ENCODE measurements around the gene THAP4.
"Not testable (repeated sequence)": the region's sequence is repeated elsewhere in the genome, so short reads cannot be mapped to it uniquely, and the experiment has no call there.

The THAP4 gene

DNA sequence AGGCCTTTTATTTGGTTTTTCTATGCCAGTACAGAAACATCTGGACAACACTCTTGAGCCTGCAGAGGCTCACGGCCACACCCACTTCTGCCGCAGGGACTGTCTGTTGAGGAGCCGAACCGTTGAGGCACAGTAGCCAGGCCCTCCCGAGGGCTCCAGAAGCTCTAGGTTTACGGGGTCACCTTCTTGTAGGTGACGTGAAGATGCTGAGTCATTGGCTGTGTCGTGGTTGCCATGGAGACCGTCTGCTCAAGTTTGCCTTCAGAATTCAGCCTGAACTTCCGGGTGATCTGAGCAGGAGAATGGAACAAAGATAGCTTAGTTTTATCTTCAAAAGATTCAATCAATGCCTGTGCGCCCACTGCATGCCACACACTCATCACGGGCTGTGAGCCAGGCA is 52.5 kb downstream of the THAP4 start:
- peak; percentile 53 for DNase-seq (ENCODE audit: low read depth)

DNA sequence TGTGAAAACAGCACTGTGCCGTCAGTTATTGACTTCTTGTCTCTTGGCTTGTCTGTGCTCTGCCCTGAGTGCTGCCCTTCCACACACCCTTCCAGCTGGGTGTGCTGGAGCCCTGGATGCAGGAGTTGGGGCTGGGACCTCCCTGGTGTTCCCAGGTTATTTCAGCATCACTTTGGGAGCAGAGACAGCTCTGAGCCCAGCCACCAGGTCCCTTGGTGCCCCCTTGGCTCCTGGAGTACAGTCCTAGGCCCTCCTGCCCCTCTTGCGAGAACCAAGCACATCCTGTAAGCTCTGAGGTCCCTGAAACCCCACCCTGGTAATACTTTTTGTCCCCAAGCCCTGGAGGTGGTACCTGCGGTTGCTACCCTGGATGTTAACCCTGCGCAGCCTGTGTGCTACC is 54.2 kb downstream of the THAP4 start:
- DNase-seq (ENCODE audit: low read depth) = no peak

DNA sequence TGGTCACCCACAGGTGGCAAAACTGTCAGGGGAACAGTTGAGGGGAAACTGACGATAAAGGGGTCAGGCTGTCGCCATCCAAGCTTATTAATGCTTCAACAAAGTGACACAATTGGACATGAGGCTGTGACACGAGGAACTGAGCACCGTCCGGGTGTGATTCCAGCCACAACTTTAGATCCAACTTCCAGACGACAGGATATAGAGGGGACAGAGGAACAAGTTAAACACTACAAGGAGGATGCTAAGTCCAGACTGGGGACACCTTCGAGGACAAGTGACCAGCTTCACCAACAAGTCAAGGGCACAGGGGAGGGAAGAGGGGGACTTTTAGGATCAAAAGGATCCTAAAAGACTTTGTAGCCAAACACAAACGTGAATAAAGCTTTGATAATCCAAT is 54.6 kb downstream of the THAP4 start:
- no peak for DNase-seq (ENCODE audit: low read depth)

DNA sequence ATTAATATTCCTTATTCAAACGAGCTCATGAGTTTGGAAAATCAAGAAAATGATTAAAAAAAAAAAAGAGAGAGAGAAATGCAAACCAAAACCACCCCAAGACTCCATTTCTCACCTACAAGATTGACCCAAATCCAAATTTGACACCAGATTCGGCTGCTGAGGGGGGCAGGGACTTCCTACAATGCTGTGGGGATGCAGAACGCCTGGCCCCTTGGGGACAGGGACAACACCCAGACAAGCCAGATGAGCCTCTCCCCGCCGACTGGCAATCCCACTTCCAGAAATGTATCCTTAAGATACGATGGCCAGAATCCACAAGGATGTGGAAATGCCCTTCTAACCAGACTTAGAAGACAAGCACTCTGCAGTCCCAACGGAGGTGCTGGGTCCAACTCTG is 57.7 kb downstream of the THAP4 start:
- no peak for DNase-seq (ENCODE audit: low read depth)

GRCh38 chr2:241577413-241578122 is 59.4 kb downstream of the THAP4 start:
- DNase-seq (ENCODE audit: low read depth) = peak; percentile 60

DNA sequence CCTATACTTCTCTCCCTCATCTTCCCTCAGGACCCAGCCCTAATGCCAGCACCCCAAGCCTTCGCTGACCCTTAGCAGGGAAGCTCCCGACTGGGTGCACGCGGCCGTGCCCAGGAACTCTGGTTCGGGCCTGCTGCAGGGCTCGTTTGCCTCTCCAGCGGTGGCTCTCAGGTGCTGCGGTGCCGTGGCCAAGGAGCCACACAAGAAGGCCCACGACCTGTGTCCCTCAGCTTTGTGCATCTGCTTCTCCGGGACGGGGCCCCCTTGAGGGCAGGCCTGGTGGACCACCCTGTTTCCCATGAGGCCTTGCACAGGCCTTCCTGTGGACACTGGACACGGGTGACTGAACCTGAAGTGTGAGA is 60.7 kb downstream of the THAP4 start:
- DNase-seq (ENCODE audit: low read depth) = no peak

DNA sequence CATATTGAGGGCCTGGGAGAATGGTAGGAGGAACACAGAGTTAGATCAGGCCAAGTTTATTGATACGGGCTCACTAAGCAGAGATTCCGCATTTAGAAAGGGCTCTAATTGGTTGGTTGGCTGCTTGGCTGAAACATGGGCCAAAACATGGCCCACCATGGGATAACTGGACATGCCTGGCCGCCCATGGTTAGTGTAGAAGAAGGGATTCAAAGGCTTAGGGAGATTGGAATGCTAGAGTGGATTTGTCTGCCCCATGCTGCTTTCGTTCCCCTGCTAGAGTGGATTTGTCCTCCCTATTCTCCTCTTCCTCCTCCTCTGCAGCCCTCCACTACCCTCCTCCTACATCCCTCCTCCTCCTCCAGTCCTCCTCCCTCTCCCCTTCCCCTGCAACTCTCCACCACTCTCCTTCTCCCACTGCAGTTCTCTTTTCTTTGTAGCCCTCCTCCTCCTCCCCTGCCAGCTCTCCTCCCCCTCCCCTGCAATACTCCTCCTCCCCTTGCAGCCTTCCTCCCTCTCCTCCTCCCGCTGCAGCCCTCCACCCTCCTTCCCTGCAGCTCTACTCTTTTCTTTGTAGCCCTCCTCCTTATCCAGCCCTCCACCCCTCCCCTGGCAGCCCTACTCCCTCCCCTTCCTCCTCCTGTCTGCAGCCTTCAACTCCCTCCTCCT is 61.2 kb downstream of the THAP4 start:
- DNase-seq (ENCODE audit: low read depth) = no peak

- DNase-seq (ENCODE audit: low read depth) = no peak
Measured at GRCh38 chr2:241574911-241575623, 61.9 kb downstream of the THAP4 start.

DNA sequence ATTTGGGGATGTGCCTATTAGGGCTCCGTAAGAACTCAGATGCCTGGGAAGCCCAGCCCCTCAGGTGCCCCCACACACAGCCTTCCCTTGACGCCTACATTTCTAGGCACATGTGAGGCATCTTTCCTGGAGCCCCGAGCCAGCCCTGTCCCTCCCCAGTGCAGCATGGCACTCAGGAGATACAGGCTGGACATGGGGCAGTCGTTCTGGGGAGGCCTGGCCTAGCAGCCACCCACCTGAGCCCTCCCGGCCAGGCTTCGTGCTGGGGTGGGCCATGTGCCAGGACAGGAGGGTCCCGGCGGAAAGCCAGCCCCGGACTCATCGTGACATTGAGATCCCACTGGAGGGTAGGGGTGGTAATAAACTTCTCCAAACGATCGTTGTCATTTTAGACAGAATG is 63.2 kb downstream of the THAP4 start:
- no peak for DNase-seq (ENCODE audit: low read depth)

GRCh38 chr2:241572915-241573651 is 63.9 kb downstream of the THAP4 start:
- not testable (repeated sequence) for DNase-seq (ENCODE audit: low read depth)

DNA sequence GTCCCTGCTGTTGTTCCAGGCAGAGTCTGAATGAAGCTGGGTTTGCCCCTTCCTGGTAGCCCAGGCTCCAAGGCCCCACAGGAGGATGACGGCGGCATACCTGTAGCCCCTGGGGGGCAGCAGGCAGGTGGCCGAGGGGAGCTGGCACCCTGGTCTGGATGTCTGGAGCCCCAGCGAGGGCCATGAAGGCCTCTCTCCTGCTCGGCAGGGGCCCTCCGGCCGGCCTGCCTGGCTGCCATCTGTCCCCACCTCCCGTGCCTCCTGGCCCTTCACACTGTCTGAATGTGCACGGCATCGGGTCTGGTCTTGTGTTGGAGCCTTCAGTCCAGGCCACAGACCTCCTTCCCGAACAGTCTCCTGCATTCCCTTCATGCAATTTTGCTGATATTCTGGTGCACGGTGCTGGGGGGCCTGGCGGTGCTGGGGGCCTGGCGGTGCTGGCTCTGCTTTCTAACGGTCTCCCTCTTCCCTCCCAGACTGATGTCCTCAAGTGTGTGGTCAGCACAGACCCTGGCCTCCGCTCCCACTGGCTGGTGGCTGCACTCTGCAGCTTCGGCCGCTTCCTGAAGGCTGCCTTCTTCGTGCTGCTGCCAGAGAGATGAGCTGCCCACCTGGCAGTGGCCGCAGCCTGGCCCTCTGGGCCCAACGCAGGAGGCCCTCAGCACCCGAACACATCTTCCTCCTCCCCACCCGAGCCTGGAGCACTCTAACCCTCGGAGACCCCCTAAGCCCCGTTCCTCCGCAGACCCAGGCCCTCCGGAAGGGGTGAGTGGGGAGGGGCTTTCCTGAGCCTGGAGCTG is 64.9 kb downstream of the THAP4 start:
- DNase-seq (ENCODE audit: low read depth) = no peak

- no peak for DNase-seq (ENCODE audit: low read depth)
Measured at GRCh38 chr2:241570961-241571581, 65.9 kb downstream of the THAP4 start.

DNA sequence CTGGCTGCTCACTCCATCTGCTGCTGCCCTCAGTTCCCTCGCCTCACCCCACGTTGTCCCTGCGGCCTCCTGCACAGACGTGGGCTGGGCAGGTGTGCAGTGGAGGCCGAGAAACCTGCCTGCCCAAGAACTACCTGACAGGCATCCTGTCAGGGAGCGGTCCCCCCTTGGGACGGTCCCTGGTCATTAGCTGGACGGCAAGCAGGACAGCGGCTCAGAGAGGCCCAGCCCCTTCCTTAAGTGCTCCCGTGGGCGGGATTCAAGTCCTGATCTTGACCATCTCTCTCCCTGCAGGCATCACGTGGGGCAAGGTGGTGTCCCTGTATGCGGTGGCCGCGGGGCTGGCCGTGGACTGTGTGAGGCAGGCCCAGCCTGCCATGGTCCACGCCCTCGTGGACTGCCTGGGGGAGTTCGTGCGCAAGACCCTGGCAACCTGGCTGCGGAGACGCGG is 67.1 kb downstream of the THAP4 start:
- no peak for DNase-seq (ENCODE audit: low read depth)

- DNase-seq (ENCODE audit: low read depth) = no peak
Measured at GRCh38 chr2:241568726-241569125, 68.2 kb downstream of the THAP4 start.

DNA sequence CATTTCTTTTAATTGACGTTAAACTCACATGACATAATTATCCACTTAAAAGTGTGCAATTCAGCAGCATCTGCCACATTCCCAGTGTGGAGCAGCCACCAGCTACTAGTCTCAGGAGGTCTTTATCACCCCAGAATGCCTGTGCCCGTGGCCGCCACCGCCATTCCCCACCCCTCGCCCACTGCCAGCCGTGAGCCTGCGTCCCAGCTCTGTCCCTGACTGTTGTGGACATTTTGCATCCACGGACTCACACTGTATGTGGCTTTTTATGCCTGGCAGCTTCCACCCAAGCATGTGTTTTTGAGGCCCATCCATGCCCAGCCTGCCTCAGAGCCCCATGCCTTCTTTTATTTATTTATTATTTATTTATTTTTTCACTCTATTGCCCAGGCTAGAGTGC is 69.2 kb downstream of the THAP4 start:
- no peak for DNase-seq (ENCODE audit: low read depth)

DNA sequence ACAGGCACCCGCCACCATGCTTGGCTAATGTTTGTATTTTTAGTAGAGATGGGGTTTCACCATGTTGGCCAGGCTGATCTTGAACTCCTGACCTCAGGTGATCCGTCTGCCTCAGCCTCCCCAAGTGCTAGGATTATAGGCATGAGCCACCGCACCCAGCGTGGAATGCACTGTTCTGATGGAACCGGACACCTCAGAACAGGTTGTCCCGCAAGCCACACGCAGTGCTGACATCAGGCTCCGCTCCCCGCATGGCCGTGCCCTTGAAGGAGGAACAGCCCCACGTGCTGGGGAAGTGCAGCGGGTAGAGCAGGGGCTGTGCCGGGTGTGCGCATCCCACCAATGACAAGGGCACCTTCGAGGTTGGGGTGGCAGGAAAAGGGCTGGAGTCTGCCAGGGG is 69.7 kb downstream of the THAP4 start:
- not testable (repeated sequence) for DNase-seq (ENCODE audit: low read depth)

- DNase-seq (ENCODE audit: low read depth) = no peak
Measured at GRCh38 chr2:241566468-241566867, 70.5 kb downstream of the THAP4 start.

- not testable (repeated sequence) for DNase-seq (ENCODE audit: low read depth)
Measured at GRCh38 chr2:241566021-241566420, 70.9 kb downstream of the THAP4 start.

GRCh38 chr2:241565411-241565810 is 71.5 kb downstream of the THAP4 start:
- no peak for DNase-seq (ENCODE audit: low read depth)

DNA sequence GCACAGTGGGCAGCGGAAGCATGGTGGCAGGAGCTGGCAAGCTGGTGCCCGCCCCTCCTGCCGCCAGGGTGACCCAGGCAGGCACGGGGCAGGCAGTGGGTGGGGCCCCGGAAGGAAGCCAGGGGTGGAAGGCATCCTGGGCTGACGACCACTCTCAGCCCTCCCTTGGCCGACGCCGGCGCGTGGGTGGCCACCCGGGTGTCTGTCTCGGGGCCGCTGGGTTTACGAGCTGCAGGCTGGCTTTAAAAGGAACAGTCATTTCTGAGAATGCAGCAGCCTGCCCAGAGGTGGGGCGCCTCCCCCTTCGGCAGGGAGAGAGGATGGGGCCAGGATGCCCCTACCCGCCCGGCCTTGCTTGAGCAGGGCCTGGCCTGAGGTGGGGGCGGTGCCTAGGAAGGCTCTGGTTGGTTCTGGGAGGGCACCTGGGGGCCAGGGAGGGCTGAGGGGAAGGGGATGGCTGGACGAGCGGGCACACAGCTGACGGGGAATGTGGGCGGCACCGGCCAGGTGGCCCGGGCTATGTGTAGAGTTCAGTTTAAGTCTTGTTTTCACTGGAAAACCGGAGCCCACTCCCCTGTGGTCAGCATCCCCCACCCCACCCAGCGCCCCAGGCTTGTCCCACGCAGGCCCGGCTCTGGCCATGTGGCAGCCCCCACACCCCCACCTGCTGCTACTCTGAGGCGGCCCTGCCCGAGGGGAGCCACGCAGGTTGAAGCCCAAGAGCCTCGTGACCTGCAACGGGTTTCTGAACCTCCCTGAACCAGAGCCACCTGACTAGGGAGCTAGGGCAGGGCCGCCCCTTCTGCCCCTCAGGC is 72.2 kb downstream of the THAP4 start:
- peak; percentile 59 for DNase-seq (ENCODE audit: low read depth)

All from EH (cell line).